Testis (tissue), 2 donors: ENCODE measurements around the gene AKR1B1.

Source experiments
- POLR2A ChIP-seq: fragments of 450-650 bp; IDR thresholded peaks from one replicate; pipeline ENCODE4 v1.6.1; 2017; ENCODE audit warnings: antibody characterized with exemption, mild to moderate bottlenecking, moderate library complexity
- TF ChIP-seq, protein P1 (sequence below), 3 experiments: fragments of 450-650 bp in 2 of 3; fragments of 200-600 bp in 1 of 3; sonication (generic) in 1 of 3; IDR thresholded peaks; one replicate each; pipeline ENCODE4 v1.5.1; 2016 to 2019; ENCODE audit warnings: antibody characterized with exemption in 3 of 3, mild to moderate bottlenecking in 2 of 3, moderate library complexity in 1 of 3

DNA sequence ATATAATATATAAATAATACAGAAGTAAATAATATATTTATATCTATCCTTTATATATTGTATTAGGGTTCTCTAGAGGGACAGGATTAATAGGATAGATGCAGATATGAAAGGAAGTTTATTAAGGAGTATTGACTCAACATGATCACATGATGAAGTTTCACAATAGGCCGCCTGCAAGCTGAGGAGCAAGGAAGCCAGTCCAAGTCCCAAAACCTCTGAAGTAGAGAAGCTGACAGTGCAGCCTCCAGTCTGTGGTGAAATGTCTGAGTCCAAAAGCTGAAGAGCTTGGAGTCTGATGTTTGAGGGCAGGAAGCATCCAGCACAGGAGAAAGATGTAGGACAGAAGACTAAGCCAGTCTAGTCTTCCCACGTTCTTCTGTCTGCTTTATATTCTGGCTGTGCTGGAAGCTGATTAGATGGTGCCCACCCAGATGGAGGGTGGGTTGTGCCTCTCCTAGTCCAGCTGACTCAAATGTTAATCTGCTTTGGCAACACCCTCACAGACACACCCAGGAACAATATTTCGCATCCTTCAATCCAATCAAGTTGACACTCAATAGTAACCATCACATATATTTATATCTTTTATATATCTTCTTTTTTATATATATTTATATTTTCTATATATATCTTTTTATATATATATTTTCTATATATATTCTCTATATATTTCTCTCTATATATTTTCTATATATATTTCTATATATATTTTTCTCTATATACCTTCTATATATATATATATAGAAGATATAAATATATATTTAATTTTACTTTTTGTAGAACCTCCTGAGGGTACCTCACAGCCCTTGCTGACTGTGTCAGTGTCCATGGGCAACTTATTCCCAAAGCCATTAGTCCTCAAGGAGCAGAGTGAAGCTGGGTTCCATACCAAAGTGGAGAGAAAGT is 43.8 kb upstream of the AKR1B1 start:
- TF ChIP-seq, protein P1, sequence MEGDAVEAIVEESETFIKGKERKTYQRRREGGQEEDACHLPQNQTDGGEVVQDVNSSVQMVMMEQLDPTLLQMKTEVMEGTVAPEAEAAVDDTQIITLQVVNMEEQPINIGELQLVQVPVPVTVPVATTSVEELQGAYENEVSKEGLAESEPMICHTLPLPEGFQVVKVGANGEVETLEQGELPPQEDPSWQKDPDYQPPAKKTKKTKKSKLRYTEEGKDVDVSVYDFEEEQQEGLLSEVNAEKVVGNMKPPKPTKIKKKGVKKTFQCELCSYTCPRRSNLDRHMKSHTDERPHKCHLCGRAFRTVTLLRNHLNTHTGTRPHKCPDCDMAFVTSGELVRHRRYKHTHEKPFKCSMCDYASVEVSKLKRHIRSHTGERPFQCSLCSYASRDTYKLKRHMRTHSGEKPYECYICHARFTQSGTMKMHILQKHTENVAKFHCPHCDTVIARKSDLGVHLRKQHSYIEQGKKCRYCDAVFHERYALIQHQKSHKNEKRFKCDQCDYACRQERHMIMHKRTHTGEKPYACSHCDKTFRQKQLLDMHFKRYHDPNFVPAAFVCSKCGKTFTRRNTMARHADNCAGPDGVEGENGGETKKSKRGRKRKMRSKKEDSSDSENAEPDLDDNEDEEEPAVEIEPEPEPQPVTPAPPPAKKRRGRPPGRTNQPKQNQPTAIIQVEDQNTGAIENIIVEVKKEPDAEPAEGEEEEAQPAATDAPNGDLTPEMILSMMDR (IDR thresholded peaks at IDR 0.05) = no peak
- TF ChIP-seq POLR2A = no peak
